NCI-H2107 treated with DMSO at 0.1 percent for 48 hours (cell line): ENCODE data around the gene ZNF516.

Source experiments
- DNase-seq: peaks from one replicate; lab custom pipeline; 2025; ENCODE audit not compliant: unreplicated experiment; lab: John Stamatoyannopoulos, UW

The ZNF516 gene

GRCh38 chr18:76444446-76445105, 50.5 kb downstream of the ZNF516 start:
- DNase-seq = no peak

GRCh38 chr18:76443519-76444445, 51.3 kb downstream of the ZNF516 start:
- DNase-seq = no peak

- no peak for DNase-seq
Observed at GRCh38 chr18:76442413-76443171, 52.5 kb downstream of the ZNF516 start.

- no peak for DNase-seq
Observed at GRCh38 chr18:76441668-76442412, 53.2 kb downstream of the ZNF516 start.

- DNase-seq = no peak
Observed at GRCh38 chr18:76441002-76441667, 53.9 kb downstream of the ZNF516 start.

- DNase-seq = no peak
Observed at GRCh38 chr18:76437910-76438309, 57.1 kb downstream of the ZNF516 start.

- DNase-seq = no peak
Observed at GRCh38 chr18:76437011-76437410, 58.0 kb downstream of the ZNF516 start.

- no peak for DNase-seq
Observed at GRCh38 chr18:76436342-76436741, 58.7 kb downstream of the ZNF516 start.

GRCh38 chr18:76435316-76435989, 59.6 kb downstream of the ZNF516 start:
- no peak for DNase-seq

GRCh38 chr18:76434452-76434851, 60.6 kb downstream of the ZNF516 start:
- no peak for DNase-seq

GRCh38 chr18:76433788-76434187, 61.3 kb downstream of the ZNF516 start:
- DNase-seq = no peak

- DNase-seq = no peak
Observed at GRCh38 chr18:76432970-76433767, 61.9 kb downstream of the ZNF516 start.

GRCh38 chr18:76432274-76432755, 62.7 kb downstream of the ZNF516 start:
- DNase-seq = no peak

GRCh38 chr18:76431437-76432273, 63.4 kb downstream of the ZNF516 start:
- no peak for DNase-seq

GRCh38 chr18:76430636-76431035, 64.4 kb downstream of the ZNF516 start:
- DNase-seq = no peak

- no peak for DNase-seq
Observed at GRCh38 chr18:76429262-76430126, 65.5 kb downstream of the ZNF516 start.
